Ishikawa (cell line): ENCODE results near the gene TOP1.

Experiments used
- CEBPB ChIP-seq: IDR thresholded peaks from 2 replicates; pipeline ENCODE4 v1.6.1; 2012
- CREB1 ChIP-seq: IDR thresholded peaks from 2 replicates; pipeline ENCODE4 v1.6.1; 2012; ENCODE audit warnings: low read depth
- EP300 ChIP-seq: IDR thresholded peaks from 2 replicates; pipeline ENCODE4 v1.6.1; 2012; ENCODE audit warnings: borderline replicate concordance
- FOXM1 ChIP-seq: IDR thresholded peaks from 2 replicates; pipeline ENCODE4 v1.6.1; 2012; ENCODE audit warnings: low read depth, borderline replicate concordance
- RAD21 ChIP-seq: IDR thresholded peaks from 2 replicates; pipeline ENCODE4 v1.6.1; 2012; ENCODE audit warnings: low read depth
- REST ChIP-seq: IDR thresholded peaks from 2 replicates; pipeline ENCODE4 v1.6.1; 2012; ENCODE audit warnings: low read depth, mild to moderate bottlenecking
- TAF1 ChIP-seq: IDR thresholded peaks from 2 replicates; pipeline ENCODE4 v1.6.1; 2012; ENCODE audit warnings: low read depth, mild to moderate bottlenecking
- TCF12 ChIP-seq: IDR thresholded peaks from 2 replicates; pipeline ENCODE4 v1.6.1; 2012; ENCODE audit warnings: low read depth
- TEAD4 ChIP-seq: IDR thresholded peaks from 2 replicates; pipeline ENCODE4 v1.6.1; 2012
- USF1 ChIP-seq: IDR thresholded peaks from 2 replicates; pipeline ENCODE4 v1.6.1; 2012
- YY1 ChIP-seq: IDR thresholded peaks from 2 replicates; pipeline ENCODE4 v1.6.1; 2012; ENCODE audit warnings: low read depth
- TF ChIP-seq, protein P1 (sequence below): IDR thresholded peaks from 2 replicates; pipeline ENCODE4 v1.6.1; 2012

DNA sequence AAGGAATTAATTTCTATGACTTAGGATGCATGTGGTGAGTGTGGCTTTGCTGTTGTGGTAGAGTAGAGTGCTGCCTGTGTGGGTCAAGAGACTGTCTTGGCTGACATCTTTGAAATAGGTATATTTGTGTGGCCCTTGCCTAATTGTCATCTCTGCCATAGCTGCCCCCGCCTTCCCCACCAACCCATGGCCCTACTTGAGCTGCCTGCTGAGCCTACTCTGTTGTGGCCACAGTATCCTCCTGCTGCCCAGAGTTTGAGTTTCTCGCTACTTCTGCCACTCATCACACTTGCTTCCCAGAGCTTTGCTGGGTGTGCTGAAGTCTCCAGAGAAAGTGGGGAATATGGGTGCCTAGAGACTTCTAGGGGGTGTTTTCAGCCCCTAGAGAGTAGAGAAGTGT, 116.7 kb downstream of the TOP1 start:
- no peak for TF ChIP-seq EP300
- TF ChIP-seq REST: no peak
- no peak for TF ChIP-seq RAD21
- TF ChIP-seq, protein P1, sequence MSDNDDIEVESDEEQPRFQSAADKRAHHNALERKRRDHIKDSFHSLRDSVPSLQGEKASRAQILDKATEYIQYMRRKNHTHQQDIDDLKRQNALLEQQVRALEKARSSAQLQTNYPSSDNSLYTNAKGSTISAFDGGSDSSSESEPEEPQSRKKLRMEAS: no peak
- no peak for TF ChIP-seq TAF1
- no peak for TF ChIP-seq CREB1
- TF ChIP-seq YY1: no peak
- TF ChIP-seq CEBPB: no peak
- TF ChIP-seq TCF12: no peak
- no peak for TF ChIP-seq USF1
- TF ChIP-seq FOXM1: no peak
- no peak for TF ChIP-seq TEAD4
